Lower lobe of right lung (tissue), 2 donors: ENCODE measurements around the gene MON1A. TPM values are rescaled to one million over a fixed set of nuclear protein-coding genes. Genes with fewer than 3 reads are reported as not detected.

ENCODE experiments used
- ATAC-seq, 2 donors: fragments of 200-7000 bp; cut with Tn5 transposase; one replicate each; pipeline ENCODE4 v1.9.1; 2020 to 2022; ENCODE audit warnings: mild to moderate bottlenecking in 2 of 2, moderate library complexity in 2 of 2
- DNase-seq: peaks from one replicate; pipeline ENCODE4 v3.0.0-alpha.2; 2020
- H3K27ac ChIP-seq: fragments of 200-600 bp; one replicate; pipeline ENCODE4 v1.8.0; 2022
- H3K27me3 ChIP-seq: fragments of 200-600 bp; one replicate; pipeline ENCODE4 v1.8.0; 2022; ENCODE audit warnings: low read depth
- H3K36me3 ChIP-seq: fragments of 200-600 bp; one replicate; pipeline ENCODE4 v1.8.0; 2022; ENCODE audit warnings: mild to moderate bottlenecking
- H3K4me1 ChIP-seq: fragments of 200-600 bp; one replicate; pipeline ENCODE4 v1.8.0; 2022
- H3K4me3 ChIP-seq: fragments of 200-600 bp; one replicate; pipeline ENCODE4 v1.8.0; 2022; ENCODE audit warnings: mild to moderate bottlenecking
- H3K9me3 ChIP-seq: fragments of 200-600 bp; one replicate; pipeline ENCODE4 v1.8.0; 2022
- CTCF ChIP-seq: fragments of 200-600 bp; IDR thresholded peaks from one replicate; pipeline ENCODE4 v1.8.0; 2022; ENCODE audit warnings: antibody characterized with exemption, mild to moderate bottlenecking
- intact Hi-C: fragments of 100-400 bp; cut with DNase I; formaldehyde crosslinking; loops from one replicate; pipeline ENCODE4 v1.11.0; 2022
- total RNA-seq: library from RNA; stranded (reverse); fragmentation: NEBNext Ultra II Directional; extraction: Animal tissue kit (Norgen Biotek cat#: 25700); gene quantifications from one replicate; pipeline ENCODE4 v1.2.1, GENCODE V29; 2021
- donor health status: DM: no; HTN: yes; CAD: no; lungs with severe emphysema.

Gene MON1A
- total RNA-seq, 1 donor from 2014 or later: 9.7 TPM

DNA sequence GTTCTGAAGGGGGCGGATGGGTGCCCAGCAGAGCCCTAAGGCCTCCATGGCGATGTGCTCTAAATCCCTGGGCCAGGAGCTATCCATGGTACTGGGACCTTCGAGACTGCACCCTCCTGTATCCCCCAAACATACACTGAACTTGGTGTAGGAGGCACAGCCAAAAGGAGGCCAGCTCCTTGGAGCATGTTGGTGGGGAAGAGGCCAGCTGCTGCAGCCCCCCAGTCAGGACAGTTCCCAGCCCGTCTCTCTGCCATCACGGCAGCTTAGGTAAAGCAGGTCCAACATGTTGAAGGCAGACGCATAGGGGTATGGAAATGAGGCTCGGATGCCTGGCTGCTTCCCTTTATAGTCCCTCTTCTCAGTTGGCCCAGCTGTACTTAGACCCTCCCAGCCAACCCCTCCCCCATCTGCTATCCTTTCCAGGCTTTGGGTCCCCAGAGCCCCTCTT is 61.7 kb downstream of the MON1A start:
- TF ChIP-seq CTCF: no peak
- DNase-seq (no peak), ATAC-seq (no peak)
- H3K27me3 ChIP-seq: peaks cover 39% of the 10 kb centered on the region
- peaks cover 11% of the 10 kb centered on the region for H3K4me1 ChIP-seq
- H3K27ac ChIP-seq: no peak overlapping the region
- H3K9me3 ChIP-seq: no peaks in the 10 kb centered on the region
- H3K36me3 ChIP-seq: no peaks in the 10 kb centered on the region
- intact Hi-C loops: no loop called here
- H3K4me3 ChIP-seq: no peak overlapping the region

DNA sequence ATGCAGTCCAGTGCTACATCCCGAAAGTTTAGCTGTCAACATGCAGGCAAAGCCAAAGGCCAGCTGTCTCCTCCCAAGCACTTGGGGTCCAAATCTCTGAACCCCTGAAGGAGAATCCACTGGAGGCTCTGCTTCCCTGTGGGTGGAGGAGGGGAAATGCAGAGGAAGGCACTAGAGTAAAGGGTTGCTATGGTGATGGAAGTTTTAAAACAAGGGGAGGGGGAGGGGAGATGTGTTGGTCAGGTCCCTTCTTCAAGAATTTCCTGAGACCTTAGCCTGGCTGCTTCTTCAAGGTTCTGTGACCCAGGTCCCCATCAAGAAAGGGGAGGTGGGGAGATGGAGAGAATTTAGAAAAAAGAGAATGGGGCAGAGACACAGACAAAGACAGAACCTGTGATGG is 62.2 kb downstream of the MON1A start:
- no peaks in the 10 kb centered on the region for H3K9me3 ChIP-seq
- DNase-seq: no peak
- H3K4me3 ChIP-seq: no peak overlapping the region
- H3K27ac ChIP-seq: no peak overlapping the region
- peaks cover 39% of the 10 kb centered on the region for H3K27me3 ChIP-seq
- peaks cover 11% of the 10 kb centered on the region for H3K4me1 ChIP-seq
- ATAC-seq: no peak
- TF ChIP-seq CTCF: no peak
- intact Hi-C loops: no loop called here
- H3K36me3 ChIP-seq: no peaks in the 10 kb centered on the region

DNA sequence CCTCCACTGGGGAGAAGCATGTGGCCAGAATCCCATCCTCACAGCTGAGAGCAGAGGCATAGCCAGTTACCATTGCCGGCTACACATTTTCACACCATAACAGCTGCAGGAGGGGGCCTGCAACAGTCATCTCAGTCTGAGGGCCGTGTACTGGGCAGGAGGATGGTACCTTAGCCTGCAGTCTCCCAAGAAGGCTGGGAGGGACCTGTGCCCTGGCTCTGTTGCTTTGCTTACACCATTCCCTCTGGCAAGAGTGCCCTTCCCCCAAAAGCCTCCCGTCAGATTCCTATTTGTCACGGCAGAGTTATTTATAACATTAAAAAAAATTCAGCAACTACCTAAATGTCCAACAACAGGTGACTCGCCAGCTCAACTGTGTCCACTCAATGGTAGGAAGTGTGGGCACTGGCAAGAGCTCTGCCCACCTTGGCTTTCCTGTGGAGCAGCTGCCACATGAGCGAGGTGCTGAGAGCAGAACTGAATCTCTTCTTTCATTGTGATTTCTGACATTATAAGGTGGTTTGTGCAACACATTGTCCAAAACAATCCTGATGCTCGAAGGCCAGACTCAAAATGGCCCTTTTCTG is 64.3 kb downstream of the MON1A start:
- peaks cover 28% of the 10 kb centered on the region for H3K27me3 ChIP-seq
- intact Hi-C loops: no loop called here
- H3K36me3 ChIP-seq: no peaks in the 10 kb centered on the region
- H3K4me3 ChIP-seq: no peak overlapping the region
- DNase-seq (no peak), ATAC-seq (no peak)
- H3K9me3 ChIP-seq: no peaks in the 10 kb centered on the region
- H3K4me1 ChIP-seq: peaks cover 11% of the 10 kb centered on the region
- TF ChIP-seq CTCF: no peak
- no peak overlapping the region for H3K27ac ChIP-seq

DNA sequence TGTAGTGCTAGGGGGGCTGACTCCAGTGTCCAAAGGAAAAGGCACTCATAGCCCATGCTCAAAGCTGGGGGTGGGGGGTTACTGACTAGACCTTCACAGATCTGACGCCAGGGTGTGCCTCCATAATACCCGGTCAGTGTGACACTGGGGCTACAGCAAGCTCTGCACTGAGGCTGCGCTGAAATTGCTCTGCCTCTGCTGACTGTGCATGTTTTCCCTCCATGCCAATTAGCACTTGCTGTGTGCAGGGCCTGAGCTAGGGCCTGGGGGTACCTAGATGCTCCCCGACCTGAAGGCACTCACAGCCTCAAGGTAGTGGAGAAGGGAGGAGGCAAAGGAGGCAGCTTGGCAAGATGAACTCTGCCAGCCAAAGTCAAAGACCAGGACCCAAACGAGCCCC is 65.1 kb downstream of the MON1A start:
- Histone ChIP-seq H3K4me3 (no peak overlapping the region), H3K27me3 (peaks cover 20% of the 10 kb centered on the region), H3K36me3 (no peaks in the 10 kb centered on the region), H3K4me1 (peaks cover 6% of the 10 kb centered on the region), H3K9me3 (no peaks in the 10 kb centered on the region), H3K27ac (no peak overlapping the region)
- ATAC-seq (no peak), DNase-seq (no peak)
- intact Hi-C loops: no loop called here
- TF ChIP-seq CTCF: no peak

- Histone ChIP-seq H3K27me3 (no peaks in the 10 kb centered on the region), H3K27ac (no peak overlapping the region), H3K9me3 (no peaks in the 10 kb centered on the region), H3K4me1 (peaks cover 8% of the 10 kb centered on the region), H3K36me3 (no peaks in the 10 kb centered on the region), H3K4me3 (no peak overlapping the region)
- DNase-seq (no peak), ATAC-seq (no peak)
- intact Hi-C loops: no loop called here
- TF ChIP-seq CTCF: no peak
Observed at GRCh38 chr3:49859576-49860305, 69.9 kb downstream of the MON1A start.

Other genes with a start within 250 kb of the MON1A start
- 17.5 TPM for gene MST1, start 240.3 kb downstream of the MON1A start, total RNA-seq
- gene RNF123, start 240.3 kb downstream of the MON1A start, total RNA-seq: 42.9 TPM
- not detected for gene AMIGO3, start 210.1 kb downstream of the MON1A start, total RNA-seq
- gene GMPPB, start 205.9 kb downstream of the MON1A start, total RNA-seq: 27.3 TPM
- gene IP6K1, start 143.3 kb downstream of the MON1A start, total RNA-seq: 37.5 TPM
- 9.6 TPM for gene CDHR4, start 129.9 kb downstream of the MON1A start, total RNA-seq
- gene INKA1, start 126.5 kb downstream of the MON1A start, total RNA-seq: 5.3 TPM
- 128 TPM for gene UBA7, start 115.9 kb downstream of the MON1A start, total RNA-seq
- gene TRAIP, start 73.2 kb downstream of the MON1A start, total RNA-seq: 3.0 TPM
- not detected for gene CAMKV, start 59.9 kb downstream of the MON1A start, total RNA-seq
- 27.3 TPM for gene MST1R, start 25.9 kb downstream of the MON1A start, total RNA-seq
- 101 TPM for gene RBM6, start 10.3 kb upstream of the MON1A start, total RNA-seq
- gene RBM5, start 159.1 kb upstream of the MON1A start, total RNA-seq: 153 TPM
- gene SEMA3F, start 225.5 kb upstream of the MON1A start, total RNA-seq: 44.7 TPM